Stimulated activated naive CD8-positive, alpha-beta T cell treated with anti-CD3 and anti-CD28 coated beads, Interleukin-15, amount 100 ng/mL, for 72 hours (primary cell): ENCODE results near the gene PATL2.

ENCODE experiments used
- ATAC-seq: fragments of 150-1000 bp; cut with Tn5 transposase; 2 replicates; pipeline ENCODE4 v1.10.0; 2021; ENCODE audit warnings: mild to moderate bottlenecking, moderate library complexity
- DNase-seq, 2 donors: peaks; one replicate each; pipeline ENCODE4 v3.0.0; 2021 to 2022
- H3K27ac Mint-ChIP-seq, 2 donors: one replicate each; pipeline ENCODE4 v1.8.0; 2022; ENCODE audit warnings: mild to moderate bottlenecking in 2 of 2, mixed read lengths in 2 of 2, moderate library complexity in 2 of 2
- H3K27me3 Mint-ChIP-seq: one replicate; pipeline ENCODE4 v1.8.0; 2022; ENCODE audit warnings: mixed read lengths
- H3K4me1 Mint-ChIP-seq: one replicate; pipeline ENCODE4 v1.8.0; 2022; ENCODE audit warnings: mild to moderate bottlenecking, mixed read lengths
- H3K4me3 Mint-ChIP-seq, 2 donors: one replicate each; pipeline ENCODE4 v1.8.0; 2022; ENCODE audit warnings: mild to moderate bottlenecking in 2 of 2, mixed read lengths in 2 of 2, moderate library complexity in 1 of 2
- H3K9me3 Mint-ChIP-seq, 2 donors: one replicate each; pipeline ENCODE4 v1.8.0; 2022; ENCODE audit warnings: mixed read lengths in 2 of 2

Gene PATL2

DNA sequence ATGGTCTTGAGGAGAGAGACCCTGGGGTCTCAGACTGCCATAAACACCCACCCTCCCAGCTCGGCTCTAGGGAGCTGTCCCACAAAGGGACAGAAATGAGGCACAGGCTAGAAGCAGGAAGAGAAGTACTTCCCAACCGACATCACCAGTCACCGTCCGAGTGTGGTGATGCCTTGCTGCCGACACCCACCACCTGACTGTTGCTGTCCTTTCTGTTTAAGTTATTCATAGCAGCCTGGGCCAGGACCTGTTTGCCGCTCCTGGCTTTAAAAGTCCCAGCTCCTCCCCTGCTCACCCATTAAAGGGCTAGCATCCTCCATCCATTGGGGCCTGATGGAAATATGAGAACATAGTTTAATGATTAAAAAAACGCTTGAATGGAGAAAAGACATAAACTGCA lies 34.4 kb downstream of the PATL2 start:
- peaks cover 88% of the 10 kb centered on the region for H3K4me1 Mint-ChIP-seq
- H3K27me3 Mint-ChIP-seq, result no peaks in the 10 kb centered on the region
- no peaks in the 10 kb centered on the region for H3K9me3 Mint-ChIP-seq
- peak overlapping the region; percentile 88 to 94 for H3K27ac Mint-ChIP-seq
- ATAC-seq (peak; percentile 78), DNase-seq (peak in 1 of 2 donors; percentile 48)
- peak overlapping the region; percentile 64 to 84 for H3K4me3 Mint-ChIP-seq

DNA sequence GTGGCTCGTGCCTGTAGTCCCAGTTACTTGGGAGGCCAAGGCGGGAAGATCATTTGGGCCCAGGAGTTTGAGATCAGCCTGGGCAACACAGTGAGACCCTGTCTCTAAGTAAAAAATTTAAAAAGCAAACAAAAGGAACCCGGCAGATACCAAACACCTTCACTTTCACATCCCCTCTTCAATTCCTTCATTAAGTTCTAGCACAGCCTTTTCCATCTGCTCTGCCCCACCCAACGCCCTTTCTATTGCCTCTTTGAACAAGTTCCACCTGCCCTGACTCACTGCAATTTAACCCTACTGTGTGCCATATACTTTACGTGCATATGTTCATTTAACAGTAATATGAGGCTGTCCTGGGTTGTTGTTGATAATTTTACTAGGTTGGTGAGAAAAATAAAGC lies 35.2 kb downstream of the PATL2 start:
- ATAC-seq (no peak), DNase-seq (no peak)
- Mint-ChIP-seq H3K27me3 (no peaks in the 10 kb centered on the region), H3K4me1 (peaks cover 89% of the 10 kb centered on the region), H3K27ac (peak overlapping the region; percentile 81 to 83), H3K9me3 (no peaks in the 10 kb centered on the region), H3K4me3 (peak overlapping the region; percentile 64 to 84)

DNA sequence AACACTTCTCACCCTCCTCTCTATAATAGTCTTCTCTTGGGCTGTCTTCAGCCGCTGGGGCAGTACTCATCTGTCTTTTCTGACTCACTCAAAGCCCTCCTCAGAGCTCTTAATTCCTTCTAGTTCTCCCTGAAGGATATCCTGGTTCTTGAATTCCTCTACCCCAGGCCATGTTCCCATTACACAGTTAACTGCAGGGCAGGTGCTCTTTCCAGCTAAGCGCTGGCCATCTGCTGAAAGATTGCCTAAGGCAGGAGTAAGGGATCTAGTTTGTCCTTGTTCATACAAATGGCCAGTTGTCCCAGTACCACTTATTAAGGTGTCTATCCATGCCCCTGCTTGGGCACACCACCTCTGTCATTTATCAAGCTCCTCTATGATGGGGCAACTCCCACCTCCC lies 37.5 kb downstream of the PATL2 start:
- ATAC-seq (no peak), DNase-seq (no peak)
- H3K27ac Mint-ChIP-seq, result no peak overlapping the region
- H3K4me1 Mint-ChIP-seq, result peaks cover 91% of the 10 kb centered on the region
- H3K4me3 Mint-ChIP-seq, result no peak overlapping the region
- H3K27me3 Mint-ChIP-seq, result no peaks in the 10 kb centered on the region
- no peaks in the 10 kb centered on the region for H3K9me3 Mint-ChIP-seq

DNA sequence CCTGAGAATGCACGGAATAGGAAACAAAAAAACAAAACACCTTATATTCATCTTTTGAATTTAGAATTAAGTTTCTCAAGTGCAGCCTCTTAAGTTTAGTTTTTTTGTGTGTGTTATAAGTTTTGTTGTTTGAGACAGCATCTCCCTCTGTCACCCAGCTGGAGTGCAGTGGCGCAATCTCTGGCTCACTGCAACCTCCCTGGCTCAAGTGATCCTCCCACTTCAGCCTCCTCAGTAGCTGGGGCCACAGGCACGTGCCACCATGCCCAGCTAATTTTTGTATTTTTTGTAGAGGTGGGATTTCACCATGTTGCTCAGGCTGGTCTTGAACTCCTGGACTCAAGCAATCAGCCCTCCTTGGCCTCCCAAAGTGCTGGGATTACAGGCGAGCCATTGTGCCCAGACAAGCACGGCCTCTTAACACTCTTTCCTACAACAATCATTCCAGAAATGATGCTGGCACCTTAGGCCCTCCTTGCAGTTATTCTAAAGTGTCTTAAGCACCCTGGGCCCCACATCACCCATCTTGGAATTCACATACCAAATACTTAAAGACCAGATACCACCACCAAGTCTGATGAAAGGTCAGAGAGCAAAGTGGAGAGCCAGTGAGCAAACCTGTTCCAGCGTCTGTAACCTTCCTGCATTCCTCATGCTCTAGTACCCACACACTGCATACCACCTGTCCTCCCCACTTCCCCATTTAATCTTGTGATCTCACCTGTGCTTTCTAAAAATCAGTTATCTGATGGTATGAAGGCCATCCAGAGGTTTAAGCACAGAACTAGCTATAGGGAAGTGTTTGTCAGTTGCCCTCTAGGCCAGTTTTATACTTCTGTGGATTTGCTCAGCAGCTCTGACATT lies 40.8 kb downstream of the PATL2 start:
- H3K4me3 Mint-ChIP-seq, result no peak overlapping the region
- no peaks in the 10 kb centered on the region for H3K9me3 Mint-ChIP-seq
- DNase-seq (no peak), ATAC-seq (no peak)
- peak overlapping the region; percentile 64 to 89 for H3K27ac Mint-ChIP-seq
- peaks cover 90% of the 10 kb centered on the region for H3K4me1 Mint-ChIP-seq
- H3K27me3 Mint-ChIP-seq, result no peaks in the 10 kb centered on the region

DNA sequence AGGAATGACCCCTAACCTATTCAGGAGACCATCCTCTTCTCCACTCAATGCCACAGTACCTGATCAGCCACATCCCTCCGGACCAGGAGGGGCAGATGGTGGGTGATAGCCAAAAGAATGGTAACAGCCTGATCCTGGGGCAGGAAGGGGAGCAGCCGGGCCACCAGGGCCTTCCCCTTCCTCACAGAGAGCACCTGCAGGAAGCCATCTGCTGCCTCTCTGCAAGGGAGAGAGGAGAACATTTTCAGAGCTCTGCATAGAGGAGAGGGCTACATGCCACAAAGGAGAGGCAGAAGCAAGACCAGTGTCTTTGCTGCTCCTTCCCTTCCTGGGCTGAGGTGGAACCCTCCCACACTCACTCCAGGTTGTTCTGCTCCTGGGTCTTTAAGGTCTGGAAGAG lies 42.2 kb downstream of the PATL2 start:
- Mint-ChIP-seq H3K9me3 (no peaks in the 10 kb centered on the region), H3K27ac (no peak overlapping the region)

DNA sequence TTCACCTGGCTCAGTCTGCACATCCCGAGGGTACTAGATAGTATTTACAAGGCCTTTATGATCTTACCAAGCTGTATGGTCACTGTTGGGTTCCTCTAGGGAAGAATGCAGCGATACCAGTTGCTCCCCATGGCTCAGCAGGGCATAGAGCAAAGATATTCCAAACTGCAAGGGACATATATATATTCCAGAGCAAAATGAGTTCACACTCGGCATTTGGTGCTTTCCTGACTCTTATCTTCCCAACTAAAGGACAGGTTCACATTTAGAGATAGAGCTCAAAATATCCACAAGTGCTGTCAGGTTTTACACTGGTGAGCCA lies 44.1 kb downstream of the PATL2 start:
- Mint-ChIP-seq H3K27me3 (no peaks in the 10 kb centered on the region), H3K4me1 (peaks cover 82% of the 10 kb centered on the region), H3K4me3 (peak overlapping the region; percentile 64 to 80), H3K9me3 (no peaks in the 10 kb centered on the region), H3K27ac (peak overlapping the region; percentile 96 to 97)
- DNase-seq (no peak), ATAC-seq (no peak)

More for the DNA sequence above, 42.2 kb downstream of the PATL2 start:
- ATAC-seq (no peak), DNase-seq (no peak)
- Mint-ChIP-seq H3K4me1 (peaks cover 95% of the 10 kb centered on the region), H3K27me3 (no peaks in the 10 kb centered on the region), H3K4me3 (no peak overlapping the region)

DNA sequence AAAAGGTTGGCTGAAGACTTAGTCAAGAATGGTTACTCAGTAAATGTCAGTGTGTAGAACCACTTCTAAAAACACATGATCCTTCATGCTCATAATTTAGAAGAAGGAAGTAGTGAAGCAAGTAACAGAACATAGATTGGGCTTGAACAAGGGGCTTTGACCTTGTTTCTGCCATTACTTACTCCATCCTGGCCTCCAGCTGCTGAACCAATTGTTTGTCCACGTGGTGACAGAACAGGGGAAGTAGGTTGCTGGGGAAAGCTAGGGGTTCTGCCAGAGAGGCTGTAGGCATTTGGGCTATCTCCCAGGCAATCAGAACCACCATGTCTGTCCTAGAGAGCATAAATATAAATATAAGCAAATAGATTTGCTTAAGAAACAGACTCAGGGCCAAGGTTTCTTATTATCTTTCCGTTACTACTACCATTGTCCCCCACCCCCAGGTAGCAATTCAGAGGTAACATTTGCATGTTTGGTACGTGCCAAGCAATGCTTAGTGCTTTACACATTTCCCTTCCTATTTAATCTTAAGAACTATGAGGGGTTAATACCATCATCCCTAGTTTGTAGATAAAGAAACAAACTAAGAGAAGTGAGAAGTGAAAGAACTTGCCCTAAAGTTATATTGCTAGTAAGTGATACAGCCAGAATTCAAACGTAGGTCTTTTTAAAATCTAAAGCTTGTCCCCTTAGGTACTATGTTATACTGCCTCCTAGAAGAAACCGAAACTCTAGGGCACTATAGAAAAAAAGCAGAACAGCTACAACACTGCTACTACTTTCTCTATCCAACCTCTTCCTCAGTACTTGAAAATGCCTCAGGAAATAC lies 44.7 kb downstream of the PATL2 start:
- Mint-ChIP-seq H3K9me3 (no peaks in the 10 kb centered on the region), H3K27me3 (no peaks in the 10 kb centered on the region), H3K4me3 (peak overlapping the region; percentile 64 to 80), H3K4me1 (peaks cover 81% of the 10 kb centered on the region), H3K27ac (peak overlapping the region; percentile 96 to 97)
- ATAC-seq, result no peak
- no peak for DNase-seq

DNA sequence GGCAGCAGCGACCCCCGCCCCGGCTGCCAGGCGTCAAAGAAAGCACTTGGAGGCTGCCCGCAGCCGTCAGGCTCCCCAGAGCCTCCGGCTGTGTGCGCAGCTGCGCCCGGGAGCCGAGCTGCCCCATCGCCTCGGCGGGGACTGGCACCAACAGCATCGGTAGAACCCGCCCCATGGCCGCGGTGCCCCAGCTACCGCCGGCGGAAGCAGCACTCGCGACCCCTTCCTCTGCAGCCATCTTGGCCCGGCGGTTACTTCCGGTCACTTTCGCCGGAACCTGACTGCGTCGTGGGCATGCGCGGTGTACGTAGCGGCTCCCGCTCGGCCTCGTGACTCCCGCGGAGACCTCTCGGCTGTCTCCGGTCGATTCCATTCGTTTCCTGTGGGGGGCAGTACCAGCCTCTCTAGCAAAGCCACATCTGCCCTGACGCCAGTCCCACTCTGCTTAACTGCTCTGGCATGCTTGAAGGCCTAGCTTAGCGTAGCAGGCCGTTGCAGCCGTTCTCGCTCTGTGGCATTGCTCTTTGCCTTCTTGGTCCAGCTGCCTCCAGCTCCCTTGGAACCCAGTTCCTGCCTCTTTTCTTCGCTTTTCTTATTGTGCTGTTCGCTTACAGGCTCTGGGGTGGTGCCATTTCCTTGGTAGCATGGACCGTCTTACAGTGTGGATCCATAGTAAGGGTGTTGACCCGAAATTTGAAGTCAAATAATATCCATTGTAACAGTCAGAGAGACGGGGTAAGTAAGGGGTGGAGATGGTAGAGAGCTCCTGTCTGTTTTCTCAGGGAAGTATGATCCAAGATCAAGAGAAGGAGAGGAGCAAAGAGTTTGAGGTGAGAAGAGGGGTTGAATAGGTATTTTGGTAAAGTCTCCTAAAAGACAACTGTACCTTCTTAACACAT lies 47.5 kb downstream of the PATL2 start, which contains the start of gene SPG11:
Gene SPG11, minus strand, starts transcription at position 253 of the 899 bp plus-strand sequence. Its CDS starts 15 bp downstream, at position 238.
- ATAC-seq (peak; percentile 91), DNase-seq (peak; percentile 97 to 98)
- peak within 1 kb of the TSS; percentile 85 to 95 for H3K4me3 Mint-ChIP-seq
- H3K9me3 Mint-ChIP-seq, result no peaks in the 10 kb centered on the region
- no peaks in the 10 kb centered on the region for H3K27me3 Mint-ChIP-seq
- peak within 1 kb of the TSS; percentile 97 to 99 for H3K27ac Mint-ChIP-seq
- peaks cover 68% of the 10 kb centered on the region for H3K4me1 Mint-ChIP-seq

DNA sequence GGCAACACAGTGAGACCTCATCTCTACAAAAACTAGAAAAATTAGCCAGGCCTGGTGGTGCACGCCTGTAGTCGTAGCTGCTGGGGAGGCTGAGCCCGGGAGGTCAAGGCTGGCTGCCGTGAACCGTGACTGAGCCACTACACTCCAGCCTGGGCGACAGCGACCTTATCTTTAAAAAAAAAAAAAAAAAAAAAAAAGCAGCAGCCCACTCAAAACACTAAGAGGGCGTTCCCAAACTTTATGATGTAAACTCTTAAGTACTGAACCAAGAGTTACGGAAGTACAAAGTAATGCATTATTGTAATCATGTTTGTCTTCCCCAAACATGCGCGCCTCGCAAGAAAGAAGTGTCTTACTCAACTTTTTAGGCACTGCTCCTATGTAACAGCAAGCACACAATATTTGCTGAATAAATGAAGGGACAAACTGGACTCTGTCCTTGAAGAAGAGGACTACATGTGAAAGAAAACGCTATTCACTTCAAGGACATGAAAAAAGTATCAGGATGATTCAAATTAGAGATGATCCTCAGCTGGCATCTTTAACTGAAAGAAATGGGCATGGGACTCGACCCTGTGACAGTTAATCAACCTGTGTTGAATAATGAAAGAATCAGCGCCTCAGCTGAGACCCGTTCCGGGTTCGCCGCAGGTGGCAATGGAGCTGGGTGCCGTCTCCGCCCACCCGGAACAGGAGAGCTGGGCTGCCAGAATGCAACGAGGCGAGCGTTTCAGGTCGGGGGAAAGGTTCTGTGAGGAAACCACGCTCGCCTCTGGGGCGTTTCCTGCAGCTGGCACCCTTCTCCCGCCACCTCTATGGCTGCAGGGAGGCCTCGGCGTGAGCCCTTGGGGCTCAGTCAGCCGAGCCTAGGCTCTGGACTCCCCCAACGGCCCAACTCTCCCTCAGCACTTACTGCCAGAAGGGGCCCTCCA lies 48.4 kb downstream of the PATL2 start:
- peak; percentile 81 for ATAC-seq
- H3K4me1 Mint-ChIP-seq, result peaks cover 59% of the 10 kb centered on the region
- peak overlapping the region; percentile 85 to 95 for H3K4me3 Mint-ChIP-seq

DNA sequence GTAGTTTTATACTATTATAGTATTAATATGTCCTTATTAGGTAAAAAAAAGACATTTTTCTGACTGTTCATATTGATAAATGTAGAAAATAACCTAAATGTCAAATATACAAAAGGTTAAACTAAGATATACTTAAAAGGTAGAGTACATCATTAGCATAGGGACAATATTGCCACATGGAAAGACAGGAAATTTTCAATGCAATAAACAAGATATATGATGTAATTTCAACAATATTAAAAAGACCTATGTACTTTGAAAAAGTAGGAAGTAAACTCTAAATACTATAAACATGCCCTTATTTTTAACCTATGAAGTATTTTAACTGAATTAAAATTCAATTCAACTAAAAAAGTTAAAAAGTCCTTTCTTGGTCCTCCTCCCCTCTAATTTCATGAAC lies 49.5 kb downstream of the PATL2 start:
- Mint-ChIP-seq H3K9me3 (no peaks in the 10 kb centered on the region), H3K27me3 (no peaks in the 10 kb centered on the region), H3K4me3 (peak overlapping the region; percentile 85 to 95), H3K4me1 (peaks cover 57% of the 10 kb centered on the region), H3K27ac (peak overlapping the region; percentile 93 to 97)
- ATAC-seq, result no peak
- DNase-seq, result no peak

More for the DNA sequence above, 48.4 kb downstream of the PATL2 start:
- H3K9me3 Mint-ChIP-seq, result no peaks in the 10 kb centered on the region
- peak; percentile 87 to 91 for DNase-seq
- H3K27me3 Mint-ChIP-seq, result no peaks in the 10 kb centered on the region
- H3K27ac Mint-ChIP-seq, result peak overlapping the region; percentile 97 to 99

DNA sequence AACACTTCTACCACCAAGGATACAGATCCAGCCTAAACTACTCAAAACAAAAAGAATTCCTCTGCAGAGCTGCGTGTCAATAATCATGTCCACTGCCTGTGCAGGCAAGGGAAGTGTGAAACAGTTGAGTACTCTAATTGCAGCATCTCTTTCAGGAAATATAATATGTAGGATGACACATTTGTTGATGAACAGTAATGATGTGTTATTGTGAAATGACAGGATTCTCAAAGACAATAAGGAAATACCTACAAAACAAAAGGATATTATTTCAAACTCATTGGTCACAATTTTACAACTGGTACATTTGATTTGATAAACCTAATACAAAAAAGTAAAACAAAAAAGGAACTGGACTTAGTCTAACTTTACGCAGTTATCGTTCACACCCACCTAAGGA lies 52.1 kb downstream of the PATL2 start:
- Mint-ChIP-seq H3K4me1 (peaks cover 44% of the 10 kb centered on the region), H3K27ac (no peak overlapping the region), H3K4me3 (no peak overlapping the region), H3K27me3 (no peaks in the 10 kb centered on the region), H3K9me3 (no peaks in the 10 kb centered on the region)
- DNase-seq, result no peak
- no peak for ATAC-seq

DNA sequence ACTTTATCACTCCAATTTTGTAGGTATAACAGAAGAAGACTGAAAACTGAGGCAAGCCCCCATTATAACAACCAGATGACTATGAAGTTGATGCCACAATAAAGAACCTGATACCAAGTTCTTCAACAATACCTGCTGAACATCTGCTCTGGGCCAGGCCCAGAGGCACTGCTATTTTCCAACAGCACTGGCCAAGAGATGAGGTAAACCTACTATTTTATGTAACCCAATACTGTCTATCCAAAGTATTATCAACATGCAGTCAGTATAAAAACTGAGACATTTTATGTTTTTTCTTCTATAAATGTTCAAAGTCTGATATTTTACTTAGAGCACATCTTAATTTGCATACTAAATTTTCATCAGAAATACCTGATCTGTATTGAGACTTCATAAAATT lies 53.7 kb downstream of the PATL2 start:
- DNase-seq (no peak), ATAC-seq (no peak)
- H3K4me1 Mint-ChIP-seq, result peaks cover 45% of the 10 kb centered on the region
- no peak overlapping the region for H3K27ac Mint-ChIP-seq
- H3K4me3 Mint-ChIP-seq, result no peak overlapping the region
- H3K27me3 Mint-ChIP-seq, result no peaks in the 10 kb centered on the region
- H3K9me3 Mint-ChIP-seq, result no peaks in the 10 kb centered on the region

DNA sequence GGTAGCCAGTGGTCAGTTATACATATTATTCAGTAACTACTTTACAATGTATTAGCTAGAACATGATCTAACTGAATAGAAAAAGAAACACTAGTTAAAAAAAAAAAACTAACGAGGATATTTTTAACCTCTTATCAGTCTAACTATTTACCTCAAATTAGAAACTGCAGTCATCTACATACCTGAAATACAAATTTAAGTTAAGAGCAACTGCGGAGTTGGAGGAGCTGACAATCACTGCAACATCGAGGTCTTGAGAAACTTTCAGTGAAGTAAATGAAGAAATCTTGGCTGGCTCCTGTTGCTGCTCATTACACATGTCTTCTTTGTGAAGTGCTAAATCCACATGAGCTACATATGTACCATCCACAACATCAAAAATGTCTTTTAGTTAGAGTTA lies 54.2 kb downstream of the PATL2 start:
- Mint-ChIP-seq H3K9me3 (no peaks in the 10 kb centered on the region), H3K27me3 (no peaks in the 10 kb centered on the region), H3K27ac (no peak overlapping the region), H3K4me1 (peaks cover 43% of the 10 kb centered on the region), H3K4me3 (no peak overlapping the region)
- ATAC-seq, result no peak
- no peak for DNase-seq

DNA sequence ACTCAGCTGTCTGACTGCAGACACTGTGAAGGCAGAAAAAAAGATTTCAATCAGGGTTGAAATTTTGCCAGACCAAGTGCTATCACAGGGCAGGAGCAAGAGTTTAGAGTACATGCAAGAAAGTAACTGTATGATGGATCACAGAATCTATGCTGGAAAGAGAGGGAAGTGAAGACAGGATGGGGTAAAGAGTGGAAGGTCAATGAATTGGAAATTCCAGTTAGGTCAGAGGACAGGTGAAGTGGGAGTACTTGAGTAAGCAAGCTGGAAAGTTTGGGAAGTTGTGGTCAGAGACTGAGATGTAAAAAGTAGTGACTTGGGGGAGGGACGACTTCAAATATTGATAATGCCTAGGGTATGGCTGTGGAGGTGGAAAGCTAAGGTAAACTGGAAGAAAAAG lies 54.8 kb downstream of the PATL2 start:
- Mint-ChIP-seq H3K4me1 (peaks cover 43% of the 10 kb centered on the region), H3K9me3 (no peaks in the 10 kb centered on the region), H3K4me3 (no peak overlapping the region), H3K27me3 (no peaks in the 10 kb centered on the region), H3K27ac (peak overlapping the region in 1 of 2 donors; percentile 0)
- no peak for DNase-seq
- no peak for ATAC-seq
